Right atrium auricular region (tissue), 2 donors: ENCODE data around the gene RPP30. TPM values are rescaled to one million over a fixed set of nuclear protein-coding genes. Genes with fewer than 3 reads are reported as not detected.

Experiments used
- DNase-seq: peaks from one replicate; pipeline ENCODE4 v3.0.0-alpha.2; 2019; ENCODE audit warnings: low spot score
- H3K27ac ChIP-seq, 2 donors: fragments of 200-600 bp; sonication (generic); 1 replicate in 1 of 2; 2 replicates in 1 of 2; pipeline ENCODE4 v1.5.1; 2016 to 2019
- H3K27me3 ChIP-seq, 2 donors: fragments of 200-600 bp; sonication (generic); one replicate each; pipeline versions ENCODE4 v1.5.1 to v1.6.0; 2017 to 2019
- H3K36me3 ChIP-seq: fragments of 200-600 bp; sonication (generic); one replicate; pipeline ENCODE4 v1.5.1; 2016
- H3K4me1 ChIP-seq, 2 donors: fragments of 200-600 bp; sonication (generic); one replicate each; pipeline versions ENCODE4 v1.5.1 to v1.6.0; 2017 to 2019
- H3K4me3 ChIP-seq, 2 donors: fragments of 200-600 bp; sonication (generic); 1 replicate in 1 of 2; 2 replicates in 1 of 2; pipeline ENCODE4 v1.5.1; 2017 to 2019; ENCODE audit warnings: mild to moderate bottlenecking in 1 of 2, moderate library complexity in 1 of 2
- H3K9me3 ChIP-seq, 2 donors: fragments of 200-600 bp; sonication (generic); one replicate each; pipeline ENCODE4 v1.5.1; 2019
- CTCF ChIP-seq, 2 donors: fragments of 200-600 bp; sonication (generic); IDR thresholded peaks; one replicate each; pipeline ENCODE4 v1.5.1; 2019; ENCODE audit warnings: antibody characterized with exemption in 2 of 2
- total RNA-seq, 2 donors: library from RNA; depleted of rRNA; stranded (reverse); fragments of >200 nt; gene quantifications; one replicate each; pipeline ENCODE4 v1.1.0, GENCODE V29; 2016

The RPP30 gene
- total RNA-seq, 2 donors from 2014 or later, result 23.3 to 24.6 TPM

DNA sequence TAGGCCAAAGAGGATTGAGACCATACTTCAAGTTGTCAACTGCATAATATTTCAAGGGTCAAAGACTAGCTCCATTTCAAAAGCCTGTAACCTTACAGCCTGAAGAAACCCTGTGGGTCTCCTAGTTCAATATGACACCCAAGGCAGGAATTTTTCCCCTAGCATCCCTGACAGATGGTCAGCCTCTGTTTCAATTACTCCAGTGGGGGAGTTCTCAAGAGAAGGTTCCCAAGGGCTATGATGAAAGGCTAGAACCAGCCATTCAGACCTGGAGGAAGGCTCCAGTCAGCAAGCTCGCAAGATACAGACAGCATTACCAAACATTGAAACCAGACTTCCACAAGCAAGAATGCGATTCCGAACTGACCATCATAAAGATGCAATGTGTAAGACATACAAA lies 15.5 kb upstream of the RPP30 start:
- Histone ChIP-seq H3K36me3 (no peaks in the 10 kb centered on the region), H3K4me3 (no peak overlapping the region), H3K4me1 (peaks cover 0 to 6% of the 10 kb centered on the region in 2 donors), H3K27me3 (peaks cover 0 to 23% of the 10 kb centered on the region in 2 donors), H3K9me3 (peaks cover 0 to 7% of the 10 kb centered on the region in 2 donors), H3K27ac (no peak overlapping the region)
- DNase-seq, result no peak
- TF ChIP-seq CTCF (IDR thresholded peaks at IDR 0.05), result no peak

DNA sequence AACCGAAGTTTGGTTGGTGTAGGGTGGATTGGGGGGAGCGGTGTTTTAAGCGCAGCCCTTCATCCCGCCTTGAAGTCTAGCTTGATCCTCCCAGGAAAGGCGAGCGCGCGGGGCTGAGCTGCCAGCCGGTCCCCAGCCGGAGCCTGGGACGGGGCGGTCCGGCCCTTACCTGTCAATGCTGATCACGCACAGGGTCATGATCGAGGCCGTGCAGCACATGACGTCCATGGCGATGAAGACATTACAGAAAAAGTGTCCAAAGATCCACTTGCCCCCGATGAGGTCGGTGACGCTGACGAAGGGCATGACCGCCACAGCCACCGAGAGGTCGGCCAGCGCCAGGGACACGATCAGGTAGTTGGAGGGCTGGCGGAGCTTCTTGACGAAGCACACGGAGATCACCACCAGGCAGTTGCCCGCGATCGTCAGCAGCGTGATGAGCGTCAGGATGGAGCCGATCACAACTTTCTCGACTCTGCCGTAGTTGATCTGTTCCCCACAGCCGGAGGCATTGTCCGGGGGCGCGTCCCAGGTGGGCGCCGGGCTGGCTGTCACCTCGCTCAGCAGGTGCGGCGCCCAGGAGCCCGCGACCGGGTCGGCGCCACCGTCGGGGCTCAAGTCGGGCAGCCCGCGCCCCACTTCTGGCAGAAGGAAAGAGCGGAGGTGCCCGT lies 14.7 kb upstream of the RPP30 start:
- no peak for DNase-seq
- H3K9me3 ChIP-seq, result no peaks in the 10 kb centered on the region
- no peak for TF ChIP-seq CTCF (IDR thresholded peaks at IDR 0.05)
- H3K4me1 ChIP-seq, result peaks cover 0 to 6% of the 10 kb centered on the region in 2 donors
- peak overlapping the region; percentile 54 to 65 for H3K4me3 ChIP-seq
- peaks cover 0 to 23% of the 10 kb centered on the region in 2 donors for H3K27me3 ChIP-seq
- no peak overlapping the region for H3K27ac ChIP-seq
- H3K36me3 ChIP-seq, result no peaks in the 10 kb centered on the region

GRCh38 chr10:90857635-90858460 lies 13.9 kb upstream of the RPP30 start, which contains the start of gene HTR7:
Gene HTR7 (minus strand): TSS chr10:90858039. CDS start chr10:90857671, 368 bp downstream.
- H3K4me1 ChIP-seq, result peaks cover 0 to 6% of the 10 kb centered on the region in 2 donors
- peak; percentile 55 to 74 for TF ChIP-seq CTCF (IDR thresholded peaks at IDR 0.05)
- H3K27ac ChIP-seq, result peak within 1 kb of the TSS; percentile 45 to 57
- H3K27me3 ChIP-seq, result peaks cover 0 to 23% of the 10 kb centered on the region in 2 donors
- peak within 1 kb of the TSS; percentile 54 to 65 for H3K4me3 ChIP-seq
- no peaks in the 10 kb centered on the region for H3K9me3 ChIP-seq
- no peaks in the 10 kb centered on the region for H3K36me3 ChIP-seq
- DNase-seq, result no peak

DNA sequence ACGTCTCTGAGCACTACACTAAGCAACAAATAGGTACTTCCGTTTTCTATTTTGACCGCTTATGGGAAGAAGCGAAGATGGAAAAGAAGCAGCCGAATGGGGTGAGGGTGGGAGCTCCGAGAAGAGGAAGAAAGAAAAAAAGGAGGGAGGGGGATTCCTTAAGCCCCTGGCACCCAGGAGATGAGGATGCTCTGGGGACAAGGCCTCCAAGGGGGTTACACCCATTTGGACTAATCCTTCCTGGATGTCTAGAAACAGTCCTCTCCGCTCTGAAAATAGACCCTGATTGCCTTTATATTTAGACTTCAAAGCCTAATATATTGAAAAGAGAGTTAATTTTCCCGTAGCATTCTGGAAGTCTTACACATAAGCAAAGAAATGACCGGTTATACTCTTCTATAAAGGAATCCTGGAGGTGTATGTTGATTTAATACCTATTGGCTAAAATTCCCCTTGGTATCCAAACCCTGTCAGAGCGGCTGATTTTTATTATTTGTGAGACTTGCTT lies 13.3 kb upstream of the RPP30 start:
- DNase-seq, result no peak
- Histone ChIP-seq H3K4me1 (peaks cover 0 to 6% of the 10 kb centered on the region in 2 donors), H3K9me3 (no peaks in the 10 kb centered on the region), H3K27me3 (peaks cover 0 to 23% of the 10 kb centered on the region in 2 donors), H3K27ac (peak overlapping the region; percentile 45 to 57), H3K36me3 (no peaks in the 10 kb centered on the region), H3K4me3 (peak overlapping the region; percentile 54 to 65)
- no peak for TF ChIP-seq CTCF (IDR thresholded peaks at IDR 0.05)

DNA sequence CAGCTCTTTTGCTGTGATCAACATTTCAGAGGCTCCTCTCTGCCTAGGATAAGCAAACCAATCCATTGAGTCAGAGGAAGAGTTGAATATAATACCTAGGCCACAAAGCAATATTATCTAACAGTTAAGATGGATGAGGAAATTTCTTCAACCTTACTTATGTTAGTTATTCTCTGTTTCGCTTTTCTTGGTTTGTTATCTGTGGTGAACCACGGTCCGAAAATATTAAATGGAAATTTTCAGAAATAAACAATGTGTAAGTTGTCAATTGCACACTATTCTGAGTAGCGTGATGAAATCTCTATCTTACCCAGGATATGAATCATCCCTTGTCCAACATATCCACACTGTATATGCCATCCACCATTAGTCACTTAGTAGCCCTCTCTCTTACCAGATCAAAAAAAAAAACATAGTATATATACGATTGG lies 12.4 kb upstream of the RPP30 start:
- no peak overlapping the region for H3K27ac ChIP-seq
- no peak for DNase-seq
- H3K36me3 ChIP-seq, result no peaks in the 10 kb centered on the region
- H3K27me3 ChIP-seq, result peaks cover 0 to 23% of the 10 kb centered on the region in 2 donors
- no peak for TF ChIP-seq CTCF (IDR thresholded peaks at IDR 0.05)
- H3K9me3 ChIP-seq, result no peaks in the 10 kb centered on the region
- H3K4me3 ChIP-seq, result no peak overlapping the region
- peaks cover 0 to 6% of the 10 kb centered on the region in 2 donors for H3K4me1 ChIP-seq
